Stomach (tissue), 4 donors: ENCODE results near the gene BRD7.

Experiments used
- EP300 ChIP-seq: sonication (generic); formaldehyde crosslinking; IDR thresholded peaks from one replicate; pipeline ENCODE4 v1.6.1; 2017; ENCODE audit warnings: antibody characterized with exemption
- TF ChIP-seq, protein P1 (sequence below), 7 experiments: fragments of 450-650 bp in 4 of 7; fragments of 200-600 bp in 3 of 7; sonication (generic) in 3 of 7; IDR thresholded peaks; one replicate each; pipeline ENCODE4 v1.5.1; 2016 to 2019; ENCODE audit warnings: antibody characterized with exemption in 7 of 7, control low read depth in 2 of 7, mild to moderate bottlenecking in 1 of 7

DNA sequence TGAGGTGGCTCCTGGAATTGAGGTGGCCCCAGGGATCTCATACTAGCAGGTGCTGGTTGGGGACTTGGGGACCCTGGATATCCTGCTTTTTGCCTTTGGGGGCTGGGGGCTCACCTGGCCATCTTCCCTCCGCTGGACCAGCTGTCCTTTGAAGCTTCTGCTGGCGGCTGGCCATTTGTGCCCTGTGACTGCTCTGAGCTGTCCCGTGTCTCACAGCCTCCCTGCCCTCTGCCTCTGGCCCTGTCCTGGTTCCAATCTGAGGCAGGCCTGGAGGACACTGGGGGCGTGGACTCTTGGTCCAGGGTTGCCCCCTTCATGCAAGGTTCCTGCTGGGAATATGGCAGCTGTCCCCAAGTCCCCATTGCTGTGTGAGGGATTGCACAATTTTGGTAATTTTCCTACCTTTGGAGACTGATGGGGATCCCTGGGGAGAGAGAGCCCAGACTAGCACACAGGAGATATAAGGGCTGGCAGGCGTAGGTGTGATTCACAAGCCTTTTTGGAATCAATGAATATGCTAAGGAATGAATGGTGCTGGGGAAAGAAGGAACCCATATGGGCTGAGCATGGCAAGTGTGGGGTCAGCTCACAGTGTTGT, 83.3 kb downstream of the BRD7 start:
- TF ChIP-seq, protein P1, sequence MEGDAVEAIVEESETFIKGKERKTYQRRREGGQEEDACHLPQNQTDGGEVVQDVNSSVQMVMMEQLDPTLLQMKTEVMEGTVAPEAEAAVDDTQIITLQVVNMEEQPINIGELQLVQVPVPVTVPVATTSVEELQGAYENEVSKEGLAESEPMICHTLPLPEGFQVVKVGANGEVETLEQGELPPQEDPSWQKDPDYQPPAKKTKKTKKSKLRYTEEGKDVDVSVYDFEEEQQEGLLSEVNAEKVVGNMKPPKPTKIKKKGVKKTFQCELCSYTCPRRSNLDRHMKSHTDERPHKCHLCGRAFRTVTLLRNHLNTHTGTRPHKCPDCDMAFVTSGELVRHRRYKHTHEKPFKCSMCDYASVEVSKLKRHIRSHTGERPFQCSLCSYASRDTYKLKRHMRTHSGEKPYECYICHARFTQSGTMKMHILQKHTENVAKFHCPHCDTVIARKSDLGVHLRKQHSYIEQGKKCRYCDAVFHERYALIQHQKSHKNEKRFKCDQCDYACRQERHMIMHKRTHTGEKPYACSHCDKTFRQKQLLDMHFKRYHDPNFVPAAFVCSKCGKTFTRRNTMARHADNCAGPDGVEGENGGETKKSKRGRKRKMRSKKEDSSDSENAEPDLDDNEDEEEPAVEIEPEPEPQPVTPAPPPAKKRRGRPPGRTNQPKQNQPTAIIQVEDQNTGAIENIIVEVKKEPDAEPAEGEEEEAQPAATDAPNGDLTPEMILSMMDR (IDR thresholded peaks at IDR 0.05): no peak
- no peak for TF ChIP-seq EP300
